ENCODE results near the gene PARVB.

The PARVB gene

DNA sequence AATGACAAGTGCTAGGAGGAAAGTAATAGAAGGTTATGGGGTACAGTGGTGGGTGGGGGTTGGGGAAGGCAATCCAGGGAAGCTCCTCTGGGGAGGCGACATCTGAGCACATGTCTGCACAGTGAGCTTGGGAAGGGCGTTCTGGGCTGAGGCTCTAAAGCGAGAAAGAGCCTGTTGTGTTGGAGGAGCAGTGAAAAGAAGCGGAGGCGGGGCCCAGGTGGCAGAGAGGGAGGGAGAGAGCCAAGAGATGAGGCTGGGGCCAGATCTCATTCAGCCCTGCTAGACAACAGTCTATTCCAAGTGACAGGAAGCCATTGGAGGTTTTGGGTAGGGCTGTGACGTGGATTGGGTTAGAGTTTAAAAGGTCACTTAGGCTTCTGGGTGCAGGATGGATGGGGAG lies 101.3 kb downstream of the PARVB start:
- TF ChIP-seq, protein P1, sequence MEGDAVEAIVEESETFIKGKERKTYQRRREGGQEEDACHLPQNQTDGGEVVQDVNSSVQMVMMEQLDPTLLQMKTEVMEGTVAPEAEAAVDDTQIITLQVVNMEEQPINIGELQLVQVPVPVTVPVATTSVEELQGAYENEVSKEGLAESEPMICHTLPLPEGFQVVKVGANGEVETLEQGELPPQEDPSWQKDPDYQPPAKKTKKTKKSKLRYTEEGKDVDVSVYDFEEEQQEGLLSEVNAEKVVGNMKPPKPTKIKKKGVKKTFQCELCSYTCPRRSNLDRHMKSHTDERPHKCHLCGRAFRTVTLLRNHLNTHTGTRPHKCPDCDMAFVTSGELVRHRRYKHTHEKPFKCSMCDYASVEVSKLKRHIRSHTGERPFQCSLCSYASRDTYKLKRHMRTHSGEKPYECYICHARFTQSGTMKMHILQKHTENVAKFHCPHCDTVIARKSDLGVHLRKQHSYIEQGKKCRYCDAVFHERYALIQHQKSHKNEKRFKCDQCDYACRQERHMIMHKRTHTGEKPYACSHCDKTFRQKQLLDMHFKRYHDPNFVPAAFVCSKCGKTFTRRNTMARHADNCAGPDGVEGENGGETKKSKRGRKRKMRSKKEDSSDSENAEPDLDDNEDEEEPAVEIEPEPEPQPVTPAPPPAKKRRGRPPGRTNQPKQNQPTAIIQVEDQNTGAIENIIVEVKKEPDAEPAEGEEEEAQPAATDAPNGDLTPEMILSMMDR (IDR thresholded peaks at IDR 0.05), result no peak

DNA sequence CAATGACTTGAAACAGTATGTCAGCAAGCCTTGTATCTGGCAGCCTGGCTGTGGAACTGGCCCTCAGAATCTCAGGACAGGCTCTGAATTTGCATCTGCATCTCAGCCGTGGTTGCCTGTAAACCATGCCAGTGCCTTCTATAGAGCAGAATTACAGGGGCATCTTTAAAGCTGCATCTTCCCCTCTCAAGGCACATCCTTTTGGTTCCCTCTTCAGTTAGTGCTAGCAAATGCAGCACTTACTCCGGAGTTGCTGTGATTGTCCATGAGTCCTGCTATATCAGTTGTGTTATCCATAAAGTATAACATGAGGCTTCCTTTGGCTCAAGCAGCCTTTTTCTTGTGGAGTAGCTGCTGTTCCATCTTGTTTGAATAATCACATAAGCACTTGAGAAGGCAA lies 102.7 kb downstream of the PARVB start:
- TF ChIP-seq, protein P1 (IDR thresholded peaks at IDR 0.05), result no peak

- TF ChIP-seq, protein P1 (IDR thresholded peaks at IDR 0.05), result no peak
These were observed 103.3 kb downstream of the PARVB start for GRCh38 chr22:44127356-44127755.

GRCh38 chr22:44128958-44129618 lies 105.0 kb downstream of the PARVB start:
- TF ChIP-seq, protein P1 (IDR thresholded peaks at IDR 0.05), result no peak

DNA sequence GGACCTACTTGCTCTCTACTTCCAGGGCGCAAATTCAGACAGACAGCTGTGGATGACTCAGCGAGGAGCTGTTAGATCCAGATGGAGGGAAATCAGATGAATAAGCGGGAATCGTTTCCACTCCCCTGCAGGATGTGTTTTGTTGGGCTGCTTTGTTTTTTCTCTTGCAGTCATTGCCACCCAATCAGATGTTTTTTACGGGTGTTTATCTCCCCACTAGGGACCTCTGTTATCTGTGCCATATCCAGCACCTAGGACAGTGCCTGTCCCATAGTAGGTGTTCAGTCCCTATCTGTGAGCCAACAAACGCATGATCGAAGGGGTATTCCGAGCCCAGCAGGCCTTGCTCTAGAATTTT lies 105.5 kb downstream of the PARVB start:
- TF ChIP-seq, protein P1 (IDR thresholded peaks at IDR 0.05), result no peak

DNA sequence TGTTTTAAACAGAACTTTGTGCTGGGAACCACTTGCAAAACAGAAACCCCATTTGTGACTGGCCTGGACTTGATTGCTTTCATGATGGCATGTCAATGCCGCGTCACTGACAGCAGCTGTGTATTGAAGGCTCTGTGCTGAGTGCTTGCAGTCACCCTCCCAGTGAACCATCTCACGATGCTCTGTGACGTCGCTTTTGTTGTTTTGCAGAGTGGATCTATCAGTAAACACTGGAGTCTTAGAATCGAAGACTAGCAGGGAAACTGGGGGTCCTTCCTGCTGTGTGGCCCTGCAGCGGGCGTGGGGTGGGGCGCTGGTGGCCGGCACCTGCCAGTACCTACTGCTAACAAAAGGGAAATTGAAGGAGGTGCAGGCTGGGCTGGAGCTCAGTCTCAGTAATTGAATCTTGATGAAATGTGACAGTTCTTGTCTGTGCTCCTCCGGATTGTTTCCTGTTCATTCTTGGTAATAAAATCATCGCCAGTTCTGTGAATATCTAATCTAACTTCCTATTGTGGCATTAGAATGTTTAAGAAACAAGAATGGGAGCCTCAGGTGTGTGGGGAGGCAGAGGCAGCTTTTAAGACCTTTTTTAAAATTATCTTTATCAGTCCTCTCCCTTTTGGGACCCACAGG lies 106.1 kb downstream of the PARVB start:
- TF ChIP-seq, protein P1 (IDR thresholded peaks at IDR 0.05), result no peak

- TF ChIP-seq, protein P1 (IDR thresholded peaks at IDR 0.05), result no peak
These were observed 107.3 kb downstream of the PARVB start for GRCh38 chr22:44131412-44131811.
